ENCODE measurements around the gene OR2H1.
"Not testable (repeated sequence)": the region's sequence is repeated elsewhere in the genome, so short reads cannot be mapped to it uniquely, and the experiment has no call there.

OR2H1 gene

GRCh38 chr6:29456971-29457370 is at the start of gene OR2H1, which contains the start of gene OR11A1:
TSS of gene OR2H1 (plus strand) at chr6:29457155. CDS start at chr6:29461770, 4,615 bp downstream.
TSS of gene OR11A1 (minus strand) at chr6:29457071. CDS start at chr6:29427641, 29,430 bp downstream.
- Histone ChIP-seq H3K36me3 (ENCODE audit: control insufficient read depth, insufficient read depth, low read length) (no peaks in the 10 kb centered on the region), H3K9me3 (ENCODE audit: control insufficient read depth, insufficient read depth, low read length) (no peaks in the 10 kb centered on the region), H3K27me3 (ENCODE audit: control insufficient read depth, insufficient read depth, low read length) (no peaks in the 10 kb centered on the region), H3K9ac (ENCODE audit: low read depth, low read length) (no peak within 1 kb of the TSS), H3K4me1 (ENCODE audit: control insufficient read depth, insufficient read depth, low read length) (no peaks in the 10 kb centered on the region), H3K4me3 (ENCODE audit: low read depth, low read length) (no peak within 1 kb of the TSS), H3K27ac (ENCODE audit: low read depth, low read length) (no peak within 1 kb of the TSS)

GRCh38 chr6:29414588-29414987 is 42.4 kb upstream of the OR2H1 start, which contains the start of gene OR12D1:
TSS of gene OR12D1 (plus strand) at chr6:29414928.
- H3K36me3 ChIP-seq (ENCODE audit: control insufficient read depth, insufficient read depth, low read length) = no peaks in the 10 kb centered on the region
- H3K27ac ChIP-seq (ENCODE audit: low read depth, low read length) = no peak within 1 kb of the TSS
- no peaks in the 10 kb centered on the region for H3K4me1 ChIP-seq (ENCODE audit: control insufficient read depth, insufficient read depth, low read length)
- H3K27me3 ChIP-seq (ENCODE audit: control insufficient read depth, insufficient read depth, low read length) = no peaks in the 10 kb centered on the region
- no peaks in the 10 kb centered on the region for H3K9me3 ChIP-seq (ENCODE audit: control insufficient read depth, insufficient read depth, low read length)
- no peak within 1 kb of the TSS for H3K4me3 ChIP-seq (ENCODE audit: low read depth, low read length)
- no peak within 1 kb of the TSS for H3K9ac ChIP-seq (ENCODE audit: low read depth, low read length)

GRCh38 chr6:29419516-29419915 is 37.4 kb upstream of the OR2H1 start:
- no peaks in the 10 kb centered on the region for H3K36me3 ChIP-seq (ENCODE audit: control insufficient read depth, insufficient read depth, low read length)
- H3K9ac ChIP-seq (ENCODE audit: low read depth, low read length) = no peak overlapping the region
- H3K4me3 ChIP-seq (ENCODE audit: low read depth, low read length) = no peak overlapping the region
- H3K27ac ChIP-seq (ENCODE audit: low read depth, low read length) = no peak overlapping the region
- H3K9me3 ChIP-seq (ENCODE audit: control insufficient read depth, insufficient read depth, low read length) = no peaks in the 10 kb centered on the region
- H3K27me3 ChIP-seq (ENCODE audit: control insufficient read depth, insufficient read depth, low read length) = no peaks in the 10 kb centered on the region
- H3K4me1 ChIP-seq (ENCODE audit: control insufficient read depth, insufficient read depth, low read length) = peaks cover 8% of the 10 kb centered on the region; the same call in 1 of the 2 replicates

GRCh38 chr6:29424168-29424567 is 32.8 kb upstream of the OR2H1 start:
- Histone ChIP-seq H3K36me3 (ENCODE audit: control insufficient read depth, insufficient read depth, low read length) (no peaks in the 10 kb centered on the region), H3K4me3 (ENCODE audit: low read depth, low read length) (no peak overlapping the region), H3K27ac (ENCODE audit: low read depth, low read length) (no peak overlapping the region), H3K27me3 (ENCODE audit: control insufficient read depth, insufficient read depth, low read length) (no peaks in the 10 kb centered on the region), H3K4me1 (ENCODE audit: control insufficient read depth, insufficient read depth, low read length) (peaks cover 8% of the 10 kb centered on the region; the same call in 1 of the 2 replicates), H3K9me3 (ENCODE audit: control insufficient read depth, insufficient read depth, low read length) (no peaks in the 10 kb centered on the region), H3K9ac (ENCODE audit: low read depth, low read length) (no peak overlapping the region)

- Histone ChIP-seq H3K4me1 (ENCODE audit: control insufficient read depth, insufficient read depth, low read length) (peaks cover 8% of the 10 kb centered on the region; the same call in 1 of the 2 replicates), H3K9me3 (ENCODE audit: control insufficient read depth, insufficient read depth, low read length) (no peaks in the 10 kb centered on the region), H3K36me3 (ENCODE audit: control insufficient read depth, insufficient read depth, low read length) (no peaks in the 10 kb centered on the region), H3K4me3 (ENCODE audit: low read depth, low read length) (no peak overlapping the region), H3K27ac (ENCODE audit: low read depth, low read length) (no peak overlapping the region), H3K9ac (ENCODE audit: low read depth, low read length) (no peak overlapping the region), H3K27me3 (ENCODE audit: control insufficient read depth, insufficient read depth, low read length) (no peaks in the 10 kb centered on the region)
Measured at GRCh38 chr6:29424575-29424974, 32.4 kb upstream of the OR2H1 start.

DNA sequence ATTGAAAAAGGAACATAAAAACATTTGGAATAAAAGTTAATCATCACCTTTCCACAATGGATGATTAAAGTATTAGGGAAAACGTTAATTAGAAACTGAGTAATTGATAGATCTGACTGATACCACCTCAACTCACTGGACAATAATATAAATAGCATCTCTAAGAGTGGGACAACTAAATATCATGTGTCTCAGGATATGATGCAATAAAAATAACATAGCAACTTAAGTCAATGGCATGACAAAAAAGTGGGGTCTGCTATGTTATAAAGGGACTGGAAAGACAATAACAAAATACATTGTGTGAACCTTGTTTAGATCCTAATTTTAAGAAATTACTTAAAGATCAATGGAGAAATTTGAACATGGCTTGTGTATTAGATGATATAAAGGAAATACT is 31.9 kb upstream of the OR2H1 start:
- Histone ChIP-seq H3K27ac (ENCODE audit: low read depth, low read length) (no peak overlapping the region), H3K27me3 (ENCODE audit: control insufficient read depth, insufficient read depth, low read length) (no peaks in the 10 kb centered on the region), H3K4me1 (ENCODE audit: control insufficient read depth, insufficient read depth, low read length) (peaks cover 8% of the 10 kb centered on the region; the same call in 1 of the 2 replicates), H3K4me3 (ENCODE audit: low read depth, low read length) (no peak overlapping the region), H3K36me3 (ENCODE audit: control insufficient read depth, insufficient read depth, low read length) (no peaks in the 10 kb centered on the region), H3K9me3 (ENCODE audit: control insufficient read depth, insufficient read depth, low read length) (no peaks in the 10 kb centered on the region), H3K9ac (ENCODE audit: low read depth, low read length) (no peak overlapping the region)

GRCh38 chr6:29426654-29427053 is 30.3 kb upstream of the OR2H1 start:
- Histone ChIP-seq H3K36me3 (ENCODE audit: control insufficient read depth, insufficient read depth, low read length) (no peaks in the 10 kb centered on the region), H3K27ac (ENCODE audit: low read depth, low read length) (no peak overlapping the region), H3K4me3 (ENCODE audit: low read depth, low read length) (no peak overlapping the region), H3K27me3 (ENCODE audit: control insufficient read depth, insufficient read depth, low read length) (no peaks in the 10 kb centered on the region), H3K4me1 (ENCODE audit: control insufficient read depth, insufficient read depth, low read length) (peaks cover 8% of the 10 kb centered on the region; the same call in 1 of the 2 replicates), H3K9ac (ENCODE audit: low read depth, low read length) (no peak overlapping the region), H3K9me3 (ENCODE audit: control insufficient read depth, insufficient read depth, low read length) (no peaks in the 10 kb centered on the region)

DNA sequence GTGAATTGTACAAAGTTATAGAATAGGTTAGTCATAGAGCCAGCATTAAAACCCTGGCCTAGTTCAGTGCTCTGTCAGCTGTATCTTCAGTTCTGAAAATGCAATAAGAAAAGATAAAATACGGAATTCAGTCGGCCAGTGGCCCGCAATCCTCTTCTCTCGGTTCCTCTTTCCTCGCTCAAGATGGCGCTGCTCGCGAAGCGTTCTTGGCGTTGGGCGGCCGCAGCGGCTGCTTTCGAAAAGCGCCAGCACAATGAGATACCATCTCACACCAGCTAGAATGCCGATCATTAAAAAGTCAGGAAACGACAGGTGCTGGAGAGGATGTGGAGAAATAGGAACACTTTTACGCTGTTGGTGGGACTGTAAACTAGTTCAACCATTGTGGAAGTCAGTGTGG is 20.2 kb upstream of the OR2H1 start:
- not testable (repeated sequence) for H3K27me3 ChIP-seq (ENCODE audit: control insufficient read depth, insufficient read depth, low read length); H3K4me1 ChIP-seq (ENCODE audit: control insufficient read depth, insufficient read depth, low read length); H3K36me3 ChIP-seq (ENCODE audit: control insufficient read depth, insufficient read depth, low read length); H3K9me3 ChIP-seq (ENCODE audit: control insufficient read depth, insufficient read depth, low read length); H3K4me3 ChIP-seq (ENCODE audit: low read depth, low read length); H3K27ac ChIP-seq (ENCODE audit: low read depth, low read length); H3K9ac ChIP-seq (ENCODE audit: low read depth, low read length)

- H3K36me3 ChIP-seq (ENCODE audit: control insufficient read depth, insufficient read depth, low read length) = no peaks in the 10 kb centered on the region
- no peak within 1 kb of the TSS for H3K27ac ChIP-seq (ENCODE audit: low read depth, low read length)
- no peaks in the 10 kb centered on the region; the same call in 1 of the 2 replicates for H3K27me3 ChIP-seq (ENCODE audit: control insufficient read depth, insufficient read depth, low read length)
- H3K9me3 ChIP-seq (ENCODE audit: control insufficient read depth, insufficient read depth, low read length) = no peaks in the 10 kb centered on the region
- H3K4me3 ChIP-seq (ENCODE audit: low read depth, low read length) = no peak within 1 kb of the TSS
- H3K4me1 ChIP-seq (ENCODE audit: control insufficient read depth, insufficient read depth, low read length) = no peaks in the 10 kb centered on the region
- no peak within 1 kb of the TSS for H3K9ac ChIP-seq (ENCODE audit: low read depth, low read length)
Measured at GRCh38 chr6:29439006-29439405, 17.9 kb upstream of the OR2H1 start, which contains the start of gene OR10C1. TSS of gene OR10C1 (plus strand) at chr6:29439306. CDS start at chr6:29440016, 710 bp downstream.

GRCh38 chr6:29442719-29443118 is 14.2 kb upstream of the OR2H1 start:
- no peak overlapping the region for H3K27ac ChIP-seq (ENCODE audit: low read depth, low read length)
- H3K36me3 ChIP-seq (ENCODE audit: control insufficient read depth, insufficient read depth, low read length) = no peaks in the 10 kb centered on the region
- peaks cover 4% of the 10 kb centered on the region; the same call in 1 of the 2 replicates for H3K9me3 ChIP-seq (ENCODE audit: control insufficient read depth, insufficient read depth, low read length)
- H3K4me3 ChIP-seq (ENCODE audit: low read depth, low read length) = no peak overlapping the region
- H3K9ac ChIP-seq (ENCODE audit: low read depth, low read length) = no peak overlapping the region
- no peaks in the 10 kb centered on the region; the same call in 1 of the 2 replicates for H3K27me3 ChIP-seq (ENCODE audit: control insufficient read depth, insufficient read depth, low read length)
- peaks cover 10% of the 10 kb centered on the region for H3K4me1 ChIP-seq (ENCODE audit: control insufficient read depth, insufficient read depth, low read length)

- H3K9ac ChIP-seq (ENCODE audit: low read depth, low read length); H3K27ac ChIP-seq (ENCODE audit: low read depth, low read length); H3K4me3 ChIP-seq (ENCODE audit: low read depth, low read length); H3K9me3 ChIP-seq (ENCODE audit: control insufficient read depth, insufficient read depth, low read length); H3K4me1 ChIP-seq (ENCODE audit: control insufficient read depth, insufficient read depth, low read length); H3K27me3 ChIP-seq (ENCODE audit: control insufficient read depth, insufficient read depth, low read length); H3K36me3 ChIP-seq (ENCODE audit: control insufficient read depth, insufficient read depth, low read length): not testable (repeated sequence)
Measured at GRCh38 chr6:29444031-29444430, 12.9 kb upstream of the OR2H1 start.
